H1 (cell line): ENCODE data around the gene PBX1. TPM values are rescaled to one million over a fixed set of nuclear protein-coding genes. Genes with fewer than 3 reads are reported as not detected.

ENCODE experiments used
- CTCF ChIA-PET: fragments of 300-600 bp; sonication (Branson Sonifier 250); formaldehyde crosslinking; loops from one replicate; lab custom pipeline; 2021; ENCODE audit not compliant: partially characterized antibody; lab: Charles Lee
- POLR2A ChIA-PET: fragments of 300-600 bp; sonication (Branson Sonifier 250); formaldehyde crosslinking; loops from one replicate; lab custom pipeline; 2021; ENCODE audit warnings: inconsistent platforms; ENCODE audit not compliant: partially characterized antibody; lab: Charles Lee
- DNase-seq, 2 experiments: peaks; one replicate each; pipeline versions ENCODE4 v3.0.0 to v3.0.0-alpha.2; 2010 to 2022; ENCODE audit warnings: low spot score in 2 of 2, low read depth in 1 of 2, mixed read lengths in 1 of 2
- FAIRE-seq: peaks from 2 replicates; lab custom pipeline; 2011; peaks lifted over from hg19 to GRCh38; lab: Jason Lieb, UNC
- H2AFZ ChIP-seq: 2 replicates; pipeline ENCODE4 v1.8.1; 2012; ENCODE audit warnings: low read length, inconsistent platforms
- H2AK5ac ChIP-seq: 2 replicates; pipeline ENCODE4 v1.6.1; 2013; ENCODE audit warnings: low read depth, low read length
- H2BK120ac ChIP-seq: replicated peaks from 2 replicates; pipeline ENCODE3; 2013; ENCODE audit warnings: low read depth, low read length, inconsistent platforms
- H2BK12ac ChIP-seq: 2 replicates; pipeline ENCODE4 v1.6.1; 2013; ENCODE audit warnings: low read depth, low read length
- H2BK15ac ChIP-seq: 2 replicates; pipeline ENCODE4 v1.6.1; 2013; ENCODE audit warnings: low read length
- H2BK20ac ChIP-seq: 2 replicates; pipeline ENCODE4 v1.6.1; 2013; ENCODE audit warnings: low read length
- H2BK5ac ChIP-seq: 2 replicates; pipeline ENCODE4 v1.6.1; 2013; ENCODE audit warnings: low read depth, low read length
- H3K14ac ChIP-seq: 2 replicates; pipeline ENCODE4 v1.6.1; 2013; ENCODE audit warnings: inconsistent platforms; ENCODE audit not compliant: insufficient read length
- H3K18ac ChIP-seq: 2 replicates; pipeline ENCODE4 v1.6.1; 2013; ENCODE audit warnings: low read length; ENCODE audit errors: extremely low read depth
- H3K23ac ChIP-seq: 2 replicates; pipeline ENCODE4 v1.6.1; 2013; ENCODE audit warnings: inconsistent platforms; ENCODE audit not compliant: insufficient read length
- H3K23me2 ChIP-seq: 2 replicates; pipeline ENCODE4 v1.6.1; 2013; ENCODE audit warnings: low read depth, low read length
- H3K27ac ChIP-seq: 2 replicates; pipeline ENCODE4 v1.6.1; 2011; ENCODE audit warnings: low read depth, low read length, inconsistent platforms
- H3K27me3 ChIP-seq, 4 experiments: replicated peaks in 1 of 4; 1 replicate in 1 of 4; 2 replicates in 3 of 4; pipeline versions ENCODE4 v1.6.1 to v1.8.1; 2011 to 2013; ENCODE audit warnings: low read length in 3 of 4, mild to moderate bottlenecking in 3 of 4, inconsistent platforms in 2 of 4, mixed read lengths in 2 of 4, moderate library complexity in 1 of 4; ENCODE audit not compliant: control insufficient read depth in 3 of 4, insufficient read depth in 3 of 4; ENCODE audit errors: extremely low read depth in 1 of 4
- H3K36me3 ChIP-seq, 4 experiments: 2 replicates each; pipeline versions ENCODE4 v1.6.1 to v1.8.1; 2011 to 2013; ENCODE audit warnings: mild to moderate bottlenecking in 4 of 4, low read length in 3 of 4, moderate library complexity in 2 of 4, control low read depth in 1 of 4, inconsistent platforms in 1 of 4; ENCODE audit not compliant: insufficient read depth in 4 of 4, control insufficient read depth in 2 of 4
- H3K4ac ChIP-seq: replicated peaks from 2 replicates; pipeline ENCODE3; 2013; ENCODE audit warnings: low read length, low read depth, mixed read lengths, inconsistent platforms; ENCODE audit not compliant: insufficient read length
- H3K4me1 ChIP-seq, 4 experiments: replicated peaks in 1 of 4; 1 replicate in 1 of 4; 2 replicates in 3 of 4; pipeline versions ENCODE4 v1.6.1 to v1.8.1; 2011 to 2013; ENCODE audit warnings: low read length in 3 of 4, inconsistent platforms in 2 of 4, mixed read lengths in 1 of 4; ENCODE audit not compliant: insufficient read depth in 4 of 4, control insufficient read depth in 3 of 4
- H3K4me2 ChIP-seq, 2 experiments: 2 replicates each; pipeline versions ENCODE4 v1.6.1 to v1.8.1; 2011 to 2013; ENCODE audit warnings: low read depth in 2 of 2, low read length in 2 of 2, control low read depth in 1 of 2, inconsistent platforms in 1 of 2, mild to moderate bottlenecking in 1 of 2; ENCODE audit not compliant: insufficient read depth in 1 of 2
- H3K4me3 ChIP-seq, 4 experiments: fragments of 200-600, 300-600 bp in 1 of 4; sonication (generic), shearing (Covaris generic), sonication (Bioruptor Twin) in 1 of 4; 2 replicates each; pipeline versions ENCODE4 v1.5.1 to v1.8.1; 2011 to 2016; ENCODE audit warnings: low read length in 4 of 4, low read depth in 3 of 4, control low read depth in 2 of 4, inconsistent platforms in 2 of 4, mild to moderate bottlenecking in 2 of 4, mixed read lengths in 1 of 4, moderate library complexity in 1 of 4; ENCODE audit not compliant: insufficient read depth in 2 of 4; ENCODE audit errors: extremely low read depth in 1 of 4
- H3K56ac ChIP-seq: replicated peaks from 2 replicates; pipeline ENCODE3; 2013; ENCODE audit warnings: low read depth, mild to moderate bottlenecking, mixed read lengths, low read length, inconsistent platforms; ENCODE audit not compliant: insufficient read length
- H3K79me1 ChIP-seq: 2 replicates; pipeline ENCODE4 v1.6.1; 2013; ENCODE audit warnings: low read depth, low read length, control low read depth
- H3K79me2 ChIP-seq, 2 experiments: 2 replicates each; pipeline versions ENCODE4 v1.6.1 to v1.8.1; 2012 to 2013; ENCODE audit warnings: low read length in 2 of 2, mild to moderate bottlenecking in 2 of 2, inconsistent platforms in 1 of 2; ENCODE audit not compliant: insufficient read depth in 2 of 2, control insufficient read depth in 1 of 2
- H3K9ac ChIP-seq, 4 experiments: replicated peaks in 1 of 4; 1 replicate in 1 of 4; 2 replicates in 3 of 4; pipeline versions ENCODE4 v1.6.1 to v1.8.1; 2011 to 2013; ENCODE audit warnings: low read depth in 3 of 4, low read length in 3 of 4, control low read depth in 2 of 4, mild to moderate bottlenecking in 2 of 4, moderate library complexity in 2 of 4, inconsistent platforms in 1 of 4; ENCODE audit errors: extremely low read depth in 1 of 4
- H3K9me3 ChIP-seq, 2 experiments: 2 replicates each; pipeline versions ENCODE4 v1.6.1 to v1.8.1; 2012 to 2013; ENCODE audit warnings: mild to moderate bottlenecking in 2 of 2, moderate library complexity in 2 of 2, control low read depth in 1 of 2, inconsistent platforms in 1 of 2, low read depth in 1 of 2, low read length in 1 of 2, mixed read lengths in 1 of 2; ENCODE audit not compliant: insufficient read depth in 2 of 2
- H4K20me1 ChIP-seq, 2 experiments: replicated peaks in 1 of 2; 2 replicates each; pipeline versions ENCODE3 to v1.8.1; 2011 to 2013; ENCODE audit warnings: inconsistent platforms in 2 of 2, low read length in 2 of 2, mild to moderate bottlenecking in 1 of 2; ENCODE audit not compliant: insufficient read depth in 2 of 2, control insufficient read depth in 1 of 2
- H4K5ac ChIP-seq: 2 replicates; pipeline ENCODE4 v1.6.1; 2013; ENCODE audit warnings: low read length, low read depth, mixed read lengths, inconsistent platforms; ENCODE audit not compliant: insufficient read length
- H4K8ac ChIP-seq: 2 replicates; pipeline ENCODE4 v1.8.0; 2013; ENCODE audit warnings: mild to moderate bottlenecking, moderate library complexity, low read length, inconsistent platforms; ENCODE audit not compliant: insufficient read depth; ENCODE audit errors: extremely low read depth
- H4K91ac ChIP-seq: replicated peaks from 2 replicates; pipeline ENCODE3; 2013; ENCODE audit warnings: low read length, mixed read lengths, inconsistent platforms; ENCODE audit not compliant: insufficient read length
- BACH1 ChIP-seq: IDR thresholded peaks from 2 replicates; pipeline ENCODE4 v1.6.1; 2012; ENCODE audit warnings: low read length, improper control_type of control experiment
- CHD2 ChIP-seq: IDR thresholded peaks from 2 replicates; pipeline ENCODE4 v1.6.1; 2012; ENCODE audit warnings: low read length, improper control_type of control experiment
- E2F6 ChIP-seq: IDR thresholded peaks from 2 replicates; pipeline ENCODE4 v1.6.1; 2012; ENCODE audit warnings: inconsistent platforms
- EZH2 ChIP-seq: fragments of 200-600 bp; sonication (generic); IDR thresholded peaks from 2 replicates; pipeline ENCODE4 v1.7.1; 2012; ENCODE audit warnings: low read depth, mild to moderate bottlenecking, moderate library complexity, low read length, inconsistent platforms; ENCODE audit not compliant: severe bottlenecking
- KDM1A ChIP-seq: fragments of 200-600, 300-600 bp; sonication (generic); IDR thresholded peaks from 2 replicates; pipeline ENCODE4 v1.7.1; 2016; ENCODE audit warnings: mild to moderate bottlenecking, low read length, borderline replicate concordance
- MAX ChIP-seq: IDR thresholded peaks from 2 replicates; pipeline ENCODE4 v1.6.1; 2012; ENCODE audit warnings: inconsistent platforms
- RFX5 ChIP-seq: IDR thresholded peaks from 2 replicates; pipeline ENCODE4 v1.6.1; 2011; ENCODE audit warnings: low read depth, low read length, improper control_type of control experiment, borderline replicate concordance
- RXRA ChIP-seq: IDR thresholded peaks from 2 replicates; pipeline ENCODE4 v1.6.1; 2011; ENCODE audit warnings: low read depth, mild to moderate bottlenecking, low read length, moderate library complexity; ENCODE audit not compliant: insufficient read depth
- SP2 ChIP-seq: IDR thresholded peaks from 2 replicates; pipeline ENCODE4 v1.6.1; 2012; ENCODE audit warnings: mild to moderate bottlenecking, low read length, inconsistent platforms
- SP4 ChIP-seq: IDR thresholded peaks from 2 replicates; pipeline ENCODE4 v1.6.1; 2012; ENCODE audit warnings: low read length, inconsistent platforms
- SUZ12 ChIP-seq: fragments of 200-600 bp; sonication (generic); IDR thresholded peaks from 2 replicates; pipeline ENCODE4 v1.6.1; 2012; ENCODE audit warnings: mild to moderate bottlenecking, inconsistent platforms, low read length, moderate library complexity, mixed read lengths
- WGBS, 2 experiments: shearing (Covaris generic) in 1 of 2; methylation state at CpG; one replicate each; pipeline versions ENCODE4 v1.1.6 to v1.1.7; 2013 to 2015; ENCODE audit warnings: low lambda C conversion rate in 2 of 2, mixed read lengths in 2 of 2, inconsistent platforms in 1 of 2, low coverage in 1 of 2, missing lambda C conversion rate in 1 of 2; ENCODE audit not compliant: insufficient replicate concordance in 2 of 2, insufficient coverage in 1 of 2, insufficient read length in 1 of 2; ENCODE audit errors: extremely low coverage in 1 of 2, missing lambda C conversion rate in 1 of 2; 5-methylcytosine and 5-hydroxymethylcytosine counted together
- polyA plus RNA-seq, 7 experiments: library from polyadenylated mRNA; depleted of rRNA in 3 of 7; stranded (reverse) in 5 of 7; unstranded in 2 of 7; fragments of >200 nt in 5 of 7; fragments of 200-250 nt in 2 of 7; gene quantifications; 1 replicate in 5 of 7; 2 replicates in 1 of 7; 4 replicates in 1 of 7; pipeline versions ENCODE4 v1.2.1 to v1.2.3, GENCODE V29; 2011 to 2013; ENCODE audit warnings: missing spikeins in 2 of 7, mixed read lengths in 2 of 7
- total RNA-seq: library from RNA; stranded (reverse); fragmentation: NEBNext Ultra II Directional; extraction: Animal tissue kit (Norgen Biotek cat#: 25700); gene quantifications from 2 replicates; pipeline ENCODE4 v1.2.1, GENCODE V29; 2021

The PBX1 gene
- total and polyA plus RNA-seq, 2 of the 8 experiments (the other 6 are each of a cell fraction or from before 2014, with no cell fraction given): 87.4 to 124 TPM

GRCh38 chr1:164689672-164690511 is 130.9 kb downstream of the PBX1 start:
- Histone ChIP-seq H3K18ac (no peak overlapping the region), H2BK5ac (no peak overlapping the region), H2BK12ac (no peak overlapping the region), H2BK15ac (no peak overlapping the region), H3K4ac (no peak overlapping the region), H3K23ac (no peak overlapping the region), H3K79me2 (peaks cover 0 to 50% of the 10 kb centered on the region in 2 experiments; a peak in 3 of 4 replicates), H3K4me3 (0 out of 8 replicates have a peak overlapping the region, but pooled peaks of 1 of the 4 experiments have one; percentile 2), H2AK5ac (no peak overlapping the region), H4K5ac (no peak overlapping the region), H3K4me2 (peak overlapping the region; percentile 8 to 35; a peak in 2 of 4 replicates), H3K56ac (no peak overlapping the region), H4K91ac (no peak overlapping the region), H4K20me1 (peaks cover 0 to 12% of the 10 kb centered on the region in 2 experiments), H3K23me2 (no peaks in the 10 kb centered on the region), H3K9ac (no peak overlapping the region), H3K27ac (0 out of 2 replicates have a peak overlapping the region, but pooled peaks have one; percentile 22), H3K9me3 (no peaks in the 10 kb centered on the region), H2AFZ (no peak overlapping the region), H2BK120ac (no peak overlapping the region), H2BK20ac (no peak overlapping the region), H3K14ac (no peak overlapping the region), H4K8ac (no peak overlapping the region; the same call in 1 of the 2 replicates), H3K79me1 (peaks cover 5% of the 10 kb centered on the region), H3K4me1 (peaks cover 0 to 7% (median 2%) of the 10 kb centered on the region in 4 experiments; a peak in 4 of 7 replicates), H3K27me3 (no peaks in the 10 kb centered on the region), H3K36me3 (peaks cover 0 to 10% (median 7%) of the 10 kb centered on the region in 4 experiments; a peak in 5 of 8 replicates)
- WGBS, 2 experiments: 73% methylated on average over 13 of the region's 13 CpGs; no CpG with 5 or more reads in 1 of the 2 experiments
- POLR2A ChIA-PET: no interaction called here
- FAIRE-seq (no peak), DNase-seq (no peak)
- CTCF ChIA-PET: interaction anchor here (0.6 to 7.7 kb wide), 4 partner anchors 16 to 82 kb away, joined by 4 to 37 read pairs (median 22); no protein-coding TSS in a partner anchor
- no peak for TF ChIP-seq SUZ12
- TF ChIP-seq EZH2: no peak
- no peak for TF ChIP-seq E2F6
- no peak for TF ChIP-seq MAX
- no peak for TF ChIP-seq CHD2
- TF ChIP-seq KDM1A: no peak
- TF ChIP-seq SP2: no peak
- no peak for TF ChIP-seq SP4
- no peak for TF ChIP-seq RFX5
- no peak for TF ChIP-seq BACH1
- no peak for TF ChIP-seq RXRA
